ENCODE results near the gene CENPB. TPM values are rescaled to one million over a fixed set of nuclear protein-coding genes. Genes with fewer than 3 reads are reported as not detected.

CENPB gene
- total and polyA plus RNA-seq, 12 donors = 52.3 to 95.7 (median 67.7) TPM

GRCh38 chr20:3782597-3782996, 3.9 kb downstream of the CENPB start:
- no peak for ATAC-seq
- no peak overlapping the region for H3K27ac ChIP-seq
- TF ChIP-seq CTCF (IDR thresholded peaks at IDR 0.05) = no peak
- H3K4me3 ChIP-seq = no peak overlapping the region
- no peaks in the 10 kb centered on the region for H3K9me3 ChIP-seq
- DNase-seq = no peak
- H3K4me1 ChIP-seq = peaks cover 30 to 63% (median 47%) of the 10 kb centered on the region in 9 donors
- 92 to 94% methylated on average over 6 of the region's 6 CpGs for WGBS, 2 donors
- H3K27me3 ChIP-seq = peaks cover 0 to 17% (median 0%) of the 10 kb centered on the region in 7 donors
- intact Hi-C loops (cut with DNase I) = loop anchor here in 3 of 10 donors (5.0 to 10.0 kb wide), 3 partner anchors 40 to 302 kb away; partner anchors contain the start of gene AP5S1 (in 1 of the 3)
- H3K36me3 ChIP-seq = peaks cover 0 to 16% (median 0%) of the 10 kb centered on the region in 9 donors

- intact Hi-C loops (cut with DNase I) = loop anchor here in 3 of 10 donors (5.0 to 10.0 kb wide), 3 partner anchors 41 to 303 kb away; partner anchors contain the start of gene AP5S1 (in 1 of the 3)
- peak in 7 of 9 donors; percentile 27 to 54 (median 44) for TF ChIP-seq CTCF (IDR thresholded peaks at IDR 0.05)
- H3K9me3 ChIP-seq = no peaks in the 10 kb centered on the region
- peaks cover 33 to 61% (median 43%) of the 10 kb centered on the region in 9 donors for H3K4me1 ChIP-seq
- peak; percentile 68 to 87 (median 80) for ATAC-seq
- WGBS, 2 donors = 16% methylated on average over 28 of the region's 28 CpGs
- peaks cover 0 to 16% (median 0%) of the 10 kb centered on the region in 9 donors for H3K36me3 ChIP-seq
- peaks cover 0 to 17% (median 0%) of the 10 kb centered on the region in 7 donors for H3K27me3 ChIP-seq
- H3K27ac ChIP-seq = peak within 1 kb of the TSS in 8 of 10 donors; percentile 2 to 57 (median 30)
- H3K4me3 ChIP-seq = peak within 1 kb of the TSS in 9 of 10 donors; percentile 27 to 51 (median 44)
- DNase-seq = peak; percentile 55 to 87
These were observed 5.2 kb downstream of the CENPB start, which contains the start of gene SPEF1 for GRCh38 chr20:3781153-3781910. Gene SPEF1 (minus strand): TSS chr20:3781448. CDS start chr20:3781287, 161 bp downstream.

DNA sequence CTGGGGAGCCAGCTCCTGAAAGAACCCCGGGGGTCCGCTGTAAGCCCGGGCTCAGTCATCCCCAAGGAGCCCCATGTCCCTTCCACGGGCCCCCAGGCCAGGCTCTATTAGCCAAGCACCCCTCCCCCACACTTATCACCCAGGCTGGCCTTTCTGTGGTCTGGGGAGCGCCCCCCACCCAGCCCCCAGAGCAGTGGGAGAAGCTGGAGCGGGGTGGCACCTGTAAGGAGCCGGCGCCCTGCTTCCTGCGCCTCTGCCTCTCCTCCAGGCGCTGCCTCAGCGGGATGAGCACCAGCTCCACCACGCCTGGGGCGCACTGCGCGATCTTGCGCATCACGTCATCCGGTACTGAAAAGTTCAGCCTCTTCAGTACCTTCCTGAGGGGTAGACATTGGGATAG, 7.6 kb downstream of the CENPB start:
- peaks cover 0 to 8% (median 0%) of the 10 kb centered on the region in 9 donors for H3K36me3 ChIP-seq
- H3K4me3 ChIP-seq = no peak overlapping the region
- peaks cover 0 to 4% (median 0%) of the 10 kb centered on the region in 11 donors for H3K9me3 ChIP-seq
- H3K4me1 ChIP-seq = peaks cover 18 to 42% (median 26%) of the 10 kb centered on the region in 9 donors
- no peak for ATAC-seq
- 23 to 44% methylated on average over 18 of the region's 18 CpGs for WGBS, 2 donors
- no peak for DNase-seq
- intact Hi-C loops (cut with DNase I) = loop anchor here in 1 of 10 donors (10.0 kb wide), 1 partner anchor 104 kb away; no protein-coding TSS in a partner anchor
- no peak for TF ChIP-seq CTCF (IDR thresholded peaks at IDR 0.05)
- H3K27me3 ChIP-seq = peaks cover 0 to 17% (median 0%) of the 10 kb centered on the region in 7 donors
- H3K27ac ChIP-seq = no peak overlapping the region

Data from heart right ventricle (tissue), 16 donors.